ENCODE data around the gene CYP2B6.
"Not testable (repeated sequence)": the region's sequence is repeated elsewhere in the genome, so short reads cannot be mapped to it uniquely, and the experiment has no call there.

CYP2B6 gene

GRCh38 chr19:40964361-40964760 lies 26.7 kb upstream of the CYP2B6 start:
- not testable (repeated sequence) for H3K9me3 ChIP-seq (ENCODE audit: control insufficient read depth, insufficient read depth, low read length); H3K9ac ChIP-seq (ENCODE audit: low read depth, low read length); H3K36me3 ChIP-seq (ENCODE audit: control insufficient read depth, insufficient read depth, low read length); H3K4me1 ChIP-seq (ENCODE audit: control insufficient read depth, insufficient read depth, low read length); H3K4me3 ChIP-seq (ENCODE audit: low read depth, low read length)
- peaks cover 10% of the 10 kb centered on the region for H3K27me3 ChIP-seq (ENCODE audit: control insufficient read depth, insufficient read depth, low read length)

- not testable (repeated sequence) for H3K36me3 ChIP-seq (ENCODE audit: control insufficient read depth, insufficient read depth, low read length); H3K27me3 ChIP-seq (ENCODE audit: control insufficient read depth, insufficient read depth, low read length); H3K4me3 ChIP-seq (ENCODE audit: low read depth, low read length); H3K9me3 ChIP-seq (ENCODE audit: control insufficient read depth, insufficient read depth, low read length); H3K4me1 ChIP-seq (ENCODE audit: control insufficient read depth, insufficient read depth, low read length); H3K9ac ChIP-seq (ENCODE audit: low read depth, low read length)
These were observed 25.7 kb upstream of the CYP2B6 start for GRCh38 chr19:40965351-40965750.

GRCh38 chr19:40966591-40966990 lies 24.5 kb upstream of the CYP2B6 start:
- H3K9me3 ChIP-seq (ENCODE audit: control insufficient read depth, insufficient read depth, low read length); H3K36me3 ChIP-seq (ENCODE audit: control insufficient read depth, insufficient read depth, low read length); H3K27me3 ChIP-seq (ENCODE audit: control insufficient read depth, insufficient read depth, low read length); H3K4me3 ChIP-seq (ENCODE audit: low read depth, low read length); H3K9ac ChIP-seq (ENCODE audit: low read depth, low read length); H3K4me1 ChIP-seq (ENCODE audit: control insufficient read depth, insufficient read depth, low read length): not testable (repeated sequence)

- not testable (repeated sequence) for H3K9me3 ChIP-seq (ENCODE audit: control insufficient read depth, insufficient read depth, low read length); H3K4me1 ChIP-seq (ENCODE audit: control insufficient read depth, insufficient read depth, low read length); H3K36me3 ChIP-seq (ENCODE audit: control insufficient read depth, insufficient read depth, low read length); H3K9ac ChIP-seq (ENCODE audit: low read depth, low read length); H3K27me3 ChIP-seq (ENCODE audit: control insufficient read depth, insufficient read depth, low read length); H3K4me3 ChIP-seq (ENCODE audit: low read depth, low read length)
These were observed 23.0 kb upstream of the CYP2B6 start for GRCh38 chr19:40968065-40968464.

GRCh38 chr19:40969721-40970120 lies 21.4 kb upstream of the CYP2B6 start:
- not testable (repeated sequence) for H3K27me3 ChIP-seq (ENCODE audit: control insufficient read depth, insufficient read depth, low read length); H3K9me3 ChIP-seq (ENCODE audit: control insufficient read depth, insufficient read depth, low read length); H3K9ac ChIP-seq (ENCODE audit: low read depth, low read length); H3K4me3 ChIP-seq (ENCODE audit: low read depth, low read length); H3K36me3 ChIP-seq (ENCODE audit: control insufficient read depth, insufficient read depth, low read length); H3K4me1 ChIP-seq (ENCODE audit: control insufficient read depth, insufficient read depth, low read length)

- H3K9ac ChIP-seq (ENCODE audit: low read depth, low read length); H3K4me3 ChIP-seq (ENCODE audit: low read depth, low read length); H3K36me3 ChIP-seq (ENCODE audit: control insufficient read depth, insufficient read depth, low read length); H3K27me3 ChIP-seq (ENCODE audit: control insufficient read depth, insufficient read depth, low read length); H3K9me3 ChIP-seq (ENCODE audit: control insufficient read depth, insufficient read depth, low read length); H3K4me1 ChIP-seq (ENCODE audit: control insufficient read depth, insufficient read depth, low read length): not testable (repeated sequence)
These were observed 20.4 kb upstream of the CYP2B6 start for GRCh38 chr19:40970396-40971345.

- Histone ChIP-seq H3K9ac (ENCODE audit: low read depth, low read length) (no peak overlapping the region), H3K4me1 (ENCODE audit: control insufficient read depth, insufficient read depth, low read length) (no peaks in the 10 kb centered on the region), H3K4me3 (ENCODE audit: low read depth, low read length) (no peak overlapping the region), H3K9me3 (ENCODE audit: control insufficient read depth, insufficient read depth, low read length) (peaks cover 6% of the 10 kb centered on the region), H3K36me3 (ENCODE audit: control insufficient read depth, insufficient read depth, low read length) (peaks cover 2% of the 10 kb centered on the region), H3K27me3 (ENCODE audit: control insufficient read depth, insufficient read depth, low read length) (no peaks in the 10 kb centered on the region)
These were observed 16.4 kb upstream of the CYP2B6 start for GRCh38 chr19:40974633-40975037.

- no peak overlapping the region for H3K4me3 ChIP-seq (ENCODE audit: low read depth, low read length)
- H3K9ac ChIP-seq (ENCODE audit: low read depth, low read length): no peak overlapping the region
- H3K27me3 ChIP-seq (ENCODE audit: control insufficient read depth, insufficient read depth, low read length): no peaks in the 10 kb centered on the region
- peaks cover 4% of the 10 kb centered on the region for H3K9me3 ChIP-seq (ENCODE audit: control insufficient read depth, insufficient read depth, low read length)
- H3K36me3 ChIP-seq (ENCODE audit: control insufficient read depth, insufficient read depth, low read length): peaks cover 2% of the 10 kb centered on the region
- peaks cover 7% of the 10 kb centered on the region for H3K4me1 ChIP-seq (ENCODE audit: control insufficient read depth, insufficient read depth, low read length)
These were observed 14.9 kb upstream of the CYP2B6 start for GRCh38 chr19:40976134-40976533.

GRCh38 chr19:40976724-40977123 lies 14.4 kb upstream of the CYP2B6 start:
- peaks cover 13% of the 10 kb centered on the region for H3K4me1 ChIP-seq (ENCODE audit: control insufficient read depth, insufficient read depth, low read length)
- H3K27me3 ChIP-seq (ENCODE audit: control insufficient read depth, insufficient read depth, low read length): no peaks in the 10 kb centered on the region
- H3K36me3 ChIP-seq (ENCODE audit: control insufficient read depth, insufficient read depth, low read length): peaks cover under 1% of the 10 kb centered on the region
- no peak overlapping the region for H3K4me3 ChIP-seq (ENCODE audit: low read depth, low read length)
- H3K9ac ChIP-seq (ENCODE audit: low read depth, low read length): no peak overlapping the region
- no peaks in the 10 kb centered on the region for H3K9me3 ChIP-seq (ENCODE audit: control insufficient read depth, insufficient read depth, low read length)

GRCh38 chr19:40979759-40980158 lies 11.3 kb upstream of the CYP2B6 start:
- not testable (repeated sequence) for H3K36me3 ChIP-seq (ENCODE audit: control insufficient read depth, insufficient read depth, low read length); H3K4me3 ChIP-seq (ENCODE audit: low read depth, low read length); H3K27me3 ChIP-seq (ENCODE audit: control insufficient read depth, insufficient read depth, low read length); H3K9ac ChIP-seq (ENCODE audit: low read depth, low read length); H3K9me3 ChIP-seq (ENCODE audit: control insufficient read depth, insufficient read depth, low read length)
- peaks cover 33% of the 10 kb centered on the region for H3K4me1 ChIP-seq (ENCODE audit: control insufficient read depth, insufficient read depth, low read length)

- not testable (repeated sequence) for H3K36me3 ChIP-seq (ENCODE audit: control insufficient read depth, insufficient read depth, low read length); H3K9me3 ChIP-seq (ENCODE audit: control insufficient read depth, insufficient read depth, low read length); H3K27me3 ChIP-seq (ENCODE audit: control insufficient read depth, insufficient read depth, low read length); H3K9ac ChIP-seq (ENCODE audit: low read depth, low read length); H3K4me3 ChIP-seq (ENCODE audit: low read depth, low read length)
- peaks cover 33% of the 10 kb centered on the region for H3K4me1 ChIP-seq (ENCODE audit: control insufficient read depth, insufficient read depth, low read length)
These were observed 10.2 kb upstream of the CYP2B6 start for GRCh38 chr19:40980743-40981442.

- Histone ChIP-seq H3K9me3 (ENCODE audit: control insufficient read depth, insufficient read depth, low read length) (no peaks in the 10 kb centered on the region), H3K4me1 (ENCODE audit: control insufficient read depth, insufficient read depth, low read length) (peaks cover 33% of the 10 kb centered on the region), H3K27me3 (ENCODE audit: control insufficient read depth, insufficient read depth, low read length) (no peaks in the 10 kb centered on the region), H3K4me3 (ENCODE audit: low read depth, low read length) (no peak overlapping the region), H3K36me3 (ENCODE audit: control insufficient read depth, insufficient read depth, low read length) (no peaks in the 10 kb centered on the region), H3K9ac (ENCODE audit: low read depth, low read length) (no peak overlapping the region)
These were observed 9.5 kb upstream of the CYP2B6 start for GRCh38 chr19:40981591-40981990.

All from iPS-15b (cell line).